ENCODE data around the gene TMEM132A.
A peak's percentile ranks its signal among the peaks of the same experiment; 100 is the strongest.
"Not testable (repeated sequence)": the region's sequence is repeated elsewhere in the genome, so short reads cannot be mapped to it uniquely, and the experiment has no call there.

TMEM132A gene

GRCh38 chr11:60905551-60906113, 18.6 kb upstream of the TMEM132A start:
- no peak for DNase-seq

- peak; percentile 97 for DNase-seq
These were observed 17.9 kb upstream of the TMEM132A start, which contains the start of gene PRPF19 for GRCh38 chr11:60906132-60906972. TSS of gene PRPF19 (minus strand) at chr11:60906585. CDS start at chr11:60906382, 203 bp downstream.

GRCh38 chr11:60908803-60909202, 15.5 kb upstream of the TMEM132A start:
- DNase-seq: no peak

GRCh38 chr11:60909680-60910280, 14.5 kb upstream of the TMEM132A start:
- not testable (repeated sequence) for DNase-seq

- no peak for DNase-seq
These were observed 14.0 kb upstream of the TMEM132A start for GRCh38 chr11:60910281-60910687.

GRCh38 chr11:60910711-60911380, 13.4 kb upstream of the TMEM132A start:
- DNase-seq: no peak

- DNase-seq: no peak
These were observed 11.9 kb upstream of the TMEM132A start for GRCh38 chr11:60912223-60912850.

- no peak for DNase-seq
These were observed 11.3 kb upstream of the TMEM132A start for GRCh38 chr11:60912851-60913528.

GRCh38 chr11:60913793-60914632, 10.2 kb upstream of the TMEM132A start, which contains the start of gene TMEM109:
TSS of gene TMEM109 (plus strand) at chr11:60914158. CDS start at chr11:60919694, 5,536 bp downstream.
- DNase-seq: peak; percentile 89

GRCh38 chr11:60914633-60915247, 9.5 kb upstream of the TMEM132A start:
- DNase-seq: no peak

GRCh38 chr11:60915248-60915914, 8.9 kb upstream of the TMEM132A start:
- no peak for DNase-seq

GRCh38 chr11:60916669-60917206, 7.5 kb upstream of the TMEM132A start:
- no peak for DNase-seq

- no peak for DNase-seq
These were observed 7.0 kb upstream of the TMEM132A start for GRCh38 chr11:60917267-60917666.

GRCh38 chr11:60918251-60918938, 5.9 kb upstream of the TMEM132A start:
- no peak for DNase-seq

GRCh38 chr11:60918939-60919265, 5.4 kb upstream of the TMEM132A start:
- DNase-seq: no peak

GRCh38 chr11:60919320-60919719, 4.9 kb upstream of the TMEM132A start:
- DNase-seq: no peak

- no peak for DNase-seq
These were observed 4.3 kb upstream of the TMEM132A start for GRCh38 chr11:60919956-60920355.

- DNase-seq: no peak
These were observed 3.0 kb upstream of the TMEM132A start for GRCh38 chr11:60921259-60921658.

GRCh38 chr11:60921777-60922335, 2.4 kb upstream of the TMEM132A start:
- no peak for DNase-seq
